Measurements from ENCODE around the gene ZNF280B.
A peak's percentile ranks its signal among the peaks of the same experiment; 100 is the strongest.

The ZNF280B gene

DNA sequence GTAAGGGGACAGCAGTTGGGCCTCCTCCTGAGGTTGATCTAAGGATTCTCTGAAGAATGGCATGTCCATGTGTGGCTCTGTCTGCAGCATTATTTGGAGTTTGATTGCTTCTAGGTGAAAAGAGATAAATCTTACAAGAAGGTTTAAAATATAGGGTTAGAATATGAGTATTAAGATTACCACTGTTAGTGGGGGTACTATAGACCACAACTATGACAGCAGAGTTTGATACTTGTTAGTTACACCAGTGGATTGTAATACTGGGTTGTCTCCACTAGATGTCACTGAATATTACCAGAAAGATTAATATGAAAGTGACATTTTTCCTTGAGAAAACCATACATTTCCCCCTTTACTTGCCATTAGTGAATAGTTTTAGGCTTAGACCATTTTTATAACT, 47.9 kb downstream of the ZNF280B start:
- TF ChIP-seq, protein P1, sequence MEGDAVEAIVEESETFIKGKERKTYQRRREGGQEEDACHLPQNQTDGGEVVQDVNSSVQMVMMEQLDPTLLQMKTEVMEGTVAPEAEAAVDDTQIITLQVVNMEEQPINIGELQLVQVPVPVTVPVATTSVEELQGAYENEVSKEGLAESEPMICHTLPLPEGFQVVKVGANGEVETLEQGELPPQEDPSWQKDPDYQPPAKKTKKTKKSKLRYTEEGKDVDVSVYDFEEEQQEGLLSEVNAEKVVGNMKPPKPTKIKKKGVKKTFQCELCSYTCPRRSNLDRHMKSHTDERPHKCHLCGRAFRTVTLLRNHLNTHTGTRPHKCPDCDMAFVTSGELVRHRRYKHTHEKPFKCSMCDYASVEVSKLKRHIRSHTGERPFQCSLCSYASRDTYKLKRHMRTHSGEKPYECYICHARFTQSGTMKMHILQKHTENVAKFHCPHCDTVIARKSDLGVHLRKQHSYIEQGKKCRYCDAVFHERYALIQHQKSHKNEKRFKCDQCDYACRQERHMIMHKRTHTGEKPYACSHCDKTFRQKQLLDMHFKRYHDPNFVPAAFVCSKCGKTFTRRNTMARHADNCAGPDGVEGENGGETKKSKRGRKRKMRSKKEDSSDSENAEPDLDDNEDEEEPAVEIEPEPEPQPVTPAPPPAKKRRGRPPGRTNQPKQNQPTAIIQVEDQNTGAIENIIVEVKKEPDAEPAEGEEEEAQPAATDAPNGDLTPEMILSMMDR (IDR thresholded peaks at IDR 0.05): peak; percentile 61
- no peak for TF ChIP-seq ZFX (IDR thresholded peaks at IDR 0.05; ENCODE audit: borderline replicate concordance)
- H3K27ac ChIP-seq: no peak overlapping the region

DNA sequence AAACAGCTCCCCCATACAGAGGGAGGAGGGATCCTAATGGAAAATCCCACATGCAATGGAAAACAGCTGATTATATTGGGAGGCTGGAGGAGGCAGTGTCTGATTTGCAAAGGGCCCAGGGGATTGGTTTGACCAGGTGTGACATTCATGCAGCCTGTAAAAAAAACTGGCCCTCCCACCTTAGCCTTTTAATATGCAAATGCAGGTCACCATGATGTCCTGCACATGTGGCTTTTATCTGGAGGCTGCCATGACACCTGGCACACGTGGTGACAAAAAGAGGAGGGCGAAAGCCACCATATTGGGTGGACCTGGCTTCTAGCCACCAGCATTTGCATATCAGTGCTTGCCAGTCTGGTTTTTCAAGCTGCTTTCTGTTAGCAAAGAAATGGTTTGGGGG, 48.5 kb downstream of the ZNF280B start:
- TF ChIP-seq, protein P1 (IDR thresholded peaks at IDR 0.05): no peak
- TF ChIP-seq ZFX (IDR thresholded peaks at IDR 0.05; ENCODE audit: borderline replicate concordance): no peak
- H3K27ac ChIP-seq: no peak overlapping the region

DNA sequence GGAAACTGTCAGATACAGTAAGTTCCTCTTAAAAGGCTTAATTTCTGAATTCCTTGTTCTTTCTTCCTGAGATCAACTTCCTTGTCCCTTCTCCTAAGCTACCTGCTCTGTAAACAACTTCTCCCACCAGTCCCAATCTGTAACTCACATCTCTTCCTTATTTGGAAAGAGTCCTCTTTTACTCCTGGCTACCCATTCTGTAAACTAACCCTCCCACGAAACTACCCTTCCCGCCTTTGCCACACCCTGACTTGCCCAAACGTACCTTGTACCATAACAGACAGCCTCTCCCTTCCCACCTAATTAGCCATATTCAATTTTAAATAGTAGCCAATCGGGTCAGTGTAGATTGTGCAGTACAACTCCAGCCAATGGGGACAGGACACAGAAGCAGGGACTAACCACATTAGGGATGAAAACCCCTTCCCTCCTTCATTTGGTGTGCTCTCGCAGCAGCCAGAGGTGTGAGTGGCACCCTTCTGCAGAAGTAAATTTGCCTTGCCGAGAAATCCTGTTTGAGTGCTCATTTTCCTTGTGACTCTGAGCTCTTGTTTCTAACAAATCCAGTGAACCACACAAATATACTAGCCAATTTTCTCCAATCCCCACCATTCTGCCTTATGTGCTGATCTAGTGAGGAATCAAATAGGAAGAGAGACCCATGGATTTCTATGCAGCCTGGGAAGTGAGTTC, 49.5 kb downstream of the ZNF280B start:
- TF ChIP-seq, protein P1 (IDR thresholded peaks at IDR 0.05): no peak
- TF ChIP-seq ZFX (IDR thresholded peaks at IDR 0.05; ENCODE audit: borderline replicate concordance): no peak
- no peak overlapping the region for H3K27ac ChIP-seq

DNA sequence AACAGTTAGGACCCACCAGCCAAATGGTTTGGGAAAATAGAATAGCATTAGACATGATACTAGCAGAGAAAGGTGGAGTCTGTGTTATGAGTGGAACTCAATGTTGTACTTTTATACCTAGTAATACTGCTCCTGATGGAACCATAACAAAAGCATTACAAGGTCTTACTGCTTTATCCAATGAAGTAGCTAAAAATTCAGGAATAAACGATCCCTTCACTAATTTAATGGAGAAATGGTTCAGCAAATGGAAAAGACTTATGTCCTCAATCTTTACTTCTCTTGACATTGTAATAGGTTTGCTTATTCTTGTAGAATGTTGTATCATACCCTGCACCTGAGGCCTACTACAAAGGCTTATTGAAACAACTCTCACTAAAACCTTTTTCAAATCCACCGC, 50.2 kb downstream of the ZNF280B start:
- TF ChIP-seq ZFX (IDR thresholded peaks at IDR 0.05; ENCODE audit: borderline replicate concordance): no peak
- TF ChIP-seq, protein P1 (IDR thresholded peaks at IDR 0.05): no peak
- no peak overlapping the region for H3K27ac ChIP-seq

- H3K27ac ChIP-seq: no peak overlapping the region
- TF ChIP-seq ZFX (IDR thresholded peaks at IDR 0.05; ENCODE audit: borderline replicate concordance): no peak
- TF ChIP-seq, protein P1 (IDR thresholded peaks at IDR 0.05): no peak
Observed at GRCh38 chr22:22454997-22455396, 53.5 kb downstream of the ZNF280B start.

- no peak for TF ChIP-seq ZFX (IDR thresholded peaks at IDR 0.05; ENCODE audit: borderline replicate concordance)
- TF ChIP-seq, protein P1 (IDR thresholded peaks at IDR 0.05): no peak
Observed at GRCh38 chr22:22452996-22453686, 55.4 kb downstream of the ZNF280B start.

GRCh38 chr22:22452211-22452610, 56.3 kb downstream of the ZNF280B start:
- TF ChIP-seq, protein P1 (IDR thresholded peaks at IDR 0.05): no peak
- TF ChIP-seq ZFX (IDR thresholded peaks at IDR 0.05; ENCODE audit: borderline replicate concordance): no peak

More at GRCh38 chr22:22452996-22453686, 55.4 kb downstream of the ZNF280B start:
- H3K27ac ChIP-seq: no peak overlapping the region

More at GRCh38 chr22:22452211-22452610, 56.3 kb downstream of the ZNF280B start:
- H3K27ac ChIP-seq: no peak overlapping the region

All from 22Rv1 (cell line).